GM18873 (cell line): ENCODE data around the gene YBX3.
"Not testable (repeated sequence)": the region's sequence is repeated elsewhere in the genome, so short reads cannot be mapped to it uniquely, and the experiment has no call there.

ENCODE experiments used
- ATAC-seq: cut with Tn5 transposase; IDR thresholded peaks from one replicate; pipeline ENCODE4 v1.9.1; 2021; ENCODE audit warnings: mild to moderate bottlenecking, moderate library complexity, moderate number of reproducible peaks; ENCODE audit not compliant: unreplicated experiment, low FRiP score

YBX3 gene

GRCh38 chr12:10722905-10723746 lies at the start of gene YBX3:
TSS of gene YBX3 (minus strand) at chr12:10723323. CDS start at chr12:10723111, 212 bp downstream.
- ATAC-seq = peak; percentile 34

- ATAC-seq = no peak
Observed at GRCh38 chr12:10771132-10771733, 48.1 kb upstream of the YBX3 start.

- ATAC-seq = no peak
Observed at GRCh38 chr12:10759657-10760056, 36.5 kb upstream of the YBX3 start.

GRCh38 chr12:10756194-10756593 lies 33.1 kb upstream of the YBX3 start:
- ATAC-seq = no peak

GRCh38 chr12:10753059-10753458 lies 29.9 kb upstream of the YBX3 start:
- ATAC-seq = no peak

- no peak for ATAC-seq
Observed at GRCh38 chr12:10750385-10750727, 27.2 kb upstream of the YBX3 start.

GRCh38 chr12:10749700-10750384 lies 26.7 kb upstream of the YBX3 start:
- peak; percentile 90 for ATAC-seq

GRCh38 chr12:10747730-10748129 lies 24.6 kb upstream of the YBX3 start:
- ATAC-seq = no peak

GRCh38 chr12:10743420-10743819 lies 20.3 kb upstream of the YBX3 start:
- ATAC-seq = not testable (repeated sequence)

- no peak for ATAC-seq
Observed at GRCh38 chr12:10741845-10742244, 18.7 kb upstream of the YBX3 start.

GRCh38 chr12:10740182-10740581 lies 17.1 kb upstream of the YBX3 start:
- no peak for ATAC-seq

- no peak for ATAC-seq
Observed at GRCh38 chr12:10739157-10740118, 16.3 kb upstream of the YBX3 start.

- ATAC-seq = no peak
Observed at GRCh38 chr12:10737249-10737648, 14.1 kb upstream of the YBX3 start.

- ATAC-seq = no peak
Observed at GRCh38 chr12:10736463-10736862, 13.3 kb upstream of the YBX3 start.

GRCh38 chr12:10735428-10735827 lies 12.3 kb upstream of the YBX3 start:
- ATAC-seq = no peak

- ATAC-seq = no peak
Observed at GRCh38 chr12:10732549-10732948, 9.4 kb upstream of the YBX3 start.

- no peak for ATAC-seq
Observed at GRCh38 chr12:10732066-10732465, 8.9 kb upstream of the YBX3 start.

- no peak for ATAC-seq
Observed at GRCh38 chr12:10730559-10730958, 7.4 kb upstream of the YBX3 start.

- no peak for ATAC-seq
Observed at GRCh38 chr12:10728091-10728490, 5.0 kb upstream of the YBX3 start.

GRCh38 chr12:10726945-10727344 lies 3.8 kb upstream of the YBX3 start:
- ATAC-seq = no peak
